MCF 10A (cell line): ENCODE data around the gene RPS8. TPM values are rescaled to one million over a fixed set of nuclear protein-coding genes. Genes with fewer than 3 reads are reported as not detected.
A peak's percentile ranks its signal among the peaks of the same experiment; 100 is the strongest.

ENCODE experiments used
- BruUV-seq: library from RNA; stranded (reverse); fragments of 400-500 nt; replicated peaks from 2 replicates; lab custom pipeline; 2021; lab: Mats Ljungman, UMichigan
- CTCF ChIA-PET: fragments of 300-600 bp; sonication (Branson Sonifier 250); formaldehyde crosslinking; extraction: SDS; loops from one replicate; lab custom pipeline; 2021; ENCODE audit warnings: antibody characterized with exemption, inconsistent platforms; lab: Yijun Ruan, JAX
- POLR2A ChIA-PET: fragments of 300-600, 350-650 bp; sonication (Branson Sonifier 250); formaldehyde crosslinking; extraction: SDS; loops from one replicate; lab custom pipeline; 2020; ENCODE audit warnings: antibody characterized with exemption, inconsistent platforms; lab: Yijun Ruan, JAX
- DNase-seq: peaks from one replicate; pipeline ENCODE4 v3.0.0-alpha.2; 2018; ENCODE audit not compliant: unreplicated experiment
- H3K27ac Mint-ChIP-seq: one replicate; pipeline ENCODE4 v1.8.0; 2022; ENCODE audit warnings: mild to moderate bottlenecking, low read depth, mixed read lengths; ENCODE audit not compliant: unreplicated experiment
- H3K27me3 Mint-ChIP-seq: one replicate; pipeline ENCODE4 v1.8.0; 2022; ENCODE audit warnings: mixed read lengths; ENCODE audit not compliant: insufficient read depth, unreplicated experiment
- H3K36me3 Mint-ChIP-seq: one replicate; pipeline ENCODE4 v1.8.0; 2022; ENCODE audit warnings: mild to moderate bottlenecking, moderate library complexity, mixed read lengths; ENCODE audit not compliant: insufficient read depth, unreplicated experiment
- H3K4me1 Mint-ChIP-seq: one replicate; pipeline ENCODE4 v1.8.0; 2022; ENCODE audit warnings: mixed read lengths; ENCODE audit not compliant: insufficient read depth, unreplicated experiment
- H3K4me3 Mint-ChIP-seq: one replicate; pipeline ENCODE4 v1.8.0; 2022; ENCODE audit warnings: mild to moderate bottlenecking, moderate library complexity, mixed read lengths; ENCODE audit not compliant: unreplicated experiment
- H3K9me3 Mint-ChIP-seq: one replicate; pipeline ENCODE4 v1.8.0; 2022; ENCODE audit warnings: mixed read lengths; ENCODE audit not compliant: unreplicated experiment
- CTCF ChIP-seq: fragments of 200-600 bp; IDR thresholded peaks from one replicate; pipeline ENCODE4 v1.8.0; 2022; ENCODE audit warnings: antibody characterized with exemption, mild to moderate bottlenecking; ENCODE audit not compliant: unreplicated experiment
- intact Hi-C: fragments of 100-400 bp; cut with micrococcal nuclease; formaldehyde crosslinking; loops from 2 replicates; pipeline ENCODE4 v1.14.1; 2022
- total RNA-seq: library from RNA; stranded (reverse); gene quantifications from 2 replicates; pipeline ENCODE4 v1.2.3, GENCODE V29; 2022

RPS8 gene
- total RNA-seq, 1 experiment from 2014 or later = 2,454 TPM

- Mint-ChIP-seq H3K4me1 (peaks cover 25% of the 10 kb centered on the region), H3K9me3 (no peaks in the 10 kb centered on the region), H3K36me3 (peaks cover 82% of the 10 kb centered on the region), H3K27me3 (no peaks in the 10 kb centered on the region), H3K27ac (no peak overlapping the region), H3K4me3 (peak overlapping the region; percentile 37)
- DNase-seq = no peak
- no peak for TF ChIP-seq CTCF
- intact Hi-C loops = no loop called here
- ChIA-PET CTCF (interaction anchor here (1.0 to 3.5 kb wide), 4 partner anchors 8 to 49 kb away, joined by 3 to 14 read pairs (median 4); no protein-coding TSS in a partner anchor), POLR2A (interaction anchor here (0.7 to 4.8 kb wide), 9 partner anchors 11 to 772 kb away, joined by 3 to 93 read pairs (median 8); partner anchors contain the start of genes AKR1A1, BEST4, HECTD3 and PLK3)
- no TSS peak for BruUV-seq
Observed at GRCh38 chr1:44778705-44779576, 3.6 kb downstream of the RPS8 start.

- no TSS peak for BruUV-seq
- peaks cover 73% of the 10 kb centered on the region for H3K36me3 Mint-ChIP-seq
- CTCF ChIA-PET = interaction anchor here (0.6 to 3.5 kb wide), 3 partner anchors 13 to 409 kb away, joined by 3 to 14 read pairs (median 3); no protein-coding TSS in a partner anchor
Observed at GRCh38 chr1:44780583-44781121, 5.3 kb downstream of the RPS8 start.

GRCh38 chr1:44783697-44784093 is 8.4 kb downstream of the RPS8 start:
- ChIA-PET POLR2A (interaction anchor here (0.6 to 1.8 kb wide), 5 partner anchors 9 to 706 kb away, joined by 3 to 13 read pairs (median 4); partner anchors contain the start of gene RPS8), CTCF (interaction anchor here (1.0 to 1.4 kb wide), 2 partner anchors 10 to 15 kb away, joined by 4 to 5 read pairs; no protein-coding TSS in a partner anchor)
- Mint-ChIP-seq H3K36me3 (peaks cover 43% of the 10 kb centered on the region), H3K9me3 (no peaks in the 10 kb centered on the region), H3K4me1 (peaks cover 9% of the 10 kb centered on the region), H3K27ac (no peak overlapping the region), H3K4me3 (no peak overlapping the region), H3K27me3 (no peaks in the 10 kb centered on the region)
- BruUV-seq = no TSS peak
- no peak for TF ChIP-seq CTCF
- intact Hi-C loops = no loop called here
- no peak for DNase-seq

More at GRCh38 chr1:44780583-44781121, 5.3 kb downstream of the RPS8 start:
- Mint-ChIP-seq H3K27me3 (no peaks in the 10 kb centered on the region), H3K4me1 (peaks cover 26% of the 10 kb centered on the region), H3K4me3 (no peak overlapping the region), H3K9me3 (no peaks in the 10 kb centered on the region), H3K27ac (no peak overlapping the region)
- TF ChIP-seq CTCF = no peak
- POLR2A ChIA-PET = interaction anchor here (2.4 to 2.8 kb wide), 3 partner anchors 10 to 50 kb away, joined by 8 to 19 read pairs (median 12); partner anchors contain the start of gene RNU5D-1
- intact Hi-C loops = no loop called here
- no peak for DNase-seq
